H9 (cell line): ENCODE results near the gene TBC1D19. TPM values are rescaled to one million over a fixed set of nuclear protein-coding genes. Genes with fewer than 3 reads are reported as not detected.

Source experiments
- DNase-seq: peaks from one replicate; pipeline ENCODE4 v3.0.0-alpha.2; 2017
- H2AFZ ChIP-seq: one replicate; pipeline ENCODE4 v1.6.1; 2013; ENCODE audit warnings: mild to moderate bottlenecking, low read length, control low read depth, moderate library complexity
- H2AK5ac ChIP-seq: 2 replicates; pipeline ENCODE4 v1.6.1; 2013; ENCODE audit warnings: low read length, control low read depth, mixed read lengths; ENCODE audit not compliant: insufficient read length
- H2BK120ac ChIP-seq: one replicate; pipeline ENCODE4 v1.6.1; 2013; ENCODE audit warnings: low read depth, mild to moderate bottlenecking, low read length, control low read depth, inconsistent platforms; ENCODE audit not compliant: poor library complexity, severe bottlenecking
- H2BK12ac ChIP-seq: 2 replicates; pipeline ENCODE4 v1.6.1; 2013; ENCODE audit warnings: low read length, control low read depth, mixed read lengths, low read depth; ENCODE audit not compliant: insufficient read length
- H2BK15ac ChIP-seq: 2 replicates; pipeline ENCODE4 v1.6.1; 2013; ENCODE audit warnings: low read depth, low read length, control low read depth
- H2BK20ac ChIP-seq: one replicate; pipeline ENCODE4 v1.6.1; 2013; ENCODE audit warnings: low read depth, mild to moderate bottlenecking, low read length, control low read depth, inconsistent platforms; ENCODE audit not compliant: poor library complexity, severe bottlenecking
- H2BK5ac ChIP-seq: 2 replicates; pipeline ENCODE4 v1.6.1; 2013; ENCODE audit warnings: low read length, control low read depth, mixed read lengths; ENCODE audit not compliant: insufficient read length
- H3K14ac ChIP-seq: 2 replicates; pipeline ENCODE4 v1.6.1; 2013; ENCODE audit warnings: low read length, control low read depth; ENCODE audit not compliant: insufficient read depth
- H3K18ac ChIP-seq: 2 replicates; pipeline ENCODE4 v1.6.1; 2013; ENCODE audit warnings: low read depth, mild to moderate bottlenecking, mixed read lengths, low read length, control low read depth; ENCODE audit not compliant: insufficient read length
- H3K23ac ChIP-seq: 2 replicates; pipeline ENCODE4 v1.6.1; 2013; ENCODE audit warnings: low read length, control low read depth, mixed read lengths, low read depth; ENCODE audit not compliant: insufficient read length
- H3K23me2 ChIP-seq: 2 replicates; pipeline ENCODE4 v1.6.1; 2013; ENCODE audit warnings: low read depth, mild to moderate bottlenecking, mixed read lengths, low read length, control low read depth; ENCODE audit not compliant: insufficient read length, poor library complexity, severe bottlenecking
- H3K27ac ChIP-seq: 2 replicates; pipeline ENCODE4 v1.5.1; 2013; ENCODE audit warnings: low read length, control low read depth, mixed read lengths, low read depth; ENCODE audit not compliant: insufficient read length
- H3K27me3 ChIP-seq: 2 replicates; pipeline ENCODE4 v1.6.1; 2013; ENCODE audit warnings: low read length, control low read depth, inconsistent platforms; ENCODE audit not compliant: insufficient read depth
- H3K4ac ChIP-seq: 2 replicates; pipeline ENCODE4 v1.6.1; 2013; ENCODE audit warnings: low read depth, mild to moderate bottlenecking, control low read depth, inconsistent platforms, low read length, moderate library complexity
- H3K4me1 ChIP-seq: 2 replicates; pipeline ENCODE4 v1.6.1; 2013; ENCODE audit warnings: low read length, control low read depth, inconsistent platforms; ENCODE audit not compliant: insufficient read depth
- H3K4me2 ChIP-seq: 2 replicates; pipeline ENCODE4 v1.6.1; 2013; ENCODE audit warnings: low read length, control low read depth, mixed read lengths; ENCODE audit not compliant: insufficient read length, insufficient read depth
- H3K56ac ChIP-seq: 2 replicates; pipeline ENCODE4 v1.6.1; 2013; ENCODE audit warnings: low read depth, mild to moderate bottlenecking, mixed read lengths, low read length, control low read depth; ENCODE audit not compliant: insufficient read length
- H3K79me1 ChIP-seq: 2 replicates; pipeline ENCODE4 v1.6.1; 2013; ENCODE audit warnings: low read depth, mild to moderate bottlenecking, moderate library complexity, low read length, control low read depth, inconsistent platforms; ENCODE audit not compliant: insufficient read depth, poor library complexity, severe bottlenecking
- H3K79me2 ChIP-seq: 2 replicates; pipeline ENCODE4 v1.6.1; 2013; ENCODE audit warnings: low read length, control low read depth, inconsistent platforms; ENCODE audit not compliant: insufficient read depth
- H3K9ac ChIP-seq: 2 replicates; pipeline ENCODE4 v1.6.1; 2013; ENCODE audit warnings: low read length, control low read depth, mixed read lengths; ENCODE audit not compliant: insufficient read length; ENCODE audit errors: extremely low read depth
- H3K9me3 ChIP-seq: one replicate; pipeline ENCODE4 v1.6.1; 2013; ENCODE audit warnings: low read depth, low read length, inconsistent platforms; ENCODE audit not compliant: control insufficient read depth
- H3T11ph ChIP-seq: one replicate; pipeline ENCODE4 v1.6.1; 2013; ENCODE audit warnings: mild to moderate bottlenecking, low read length, control low read depth, inconsistent platforms
- H4K20me1 ChIP-seq: one replicate; pipeline ENCODE4 v1.6.1; 2013; ENCODE audit not compliant: control insufficient read depth, insufficient read length, insufficient read depth
- H4K5ac ChIP-seq: 2 replicates; pipeline ENCODE4 v1.6.1; 2013; ENCODE audit warnings: low read depth, mild to moderate bottlenecking, mixed read lengths, low read length, control low read depth; ENCODE audit not compliant: insufficient read length
- H4K8ac ChIP-seq: replicated peaks from 2 replicates; pipeline ENCODE4 v1.6.1; 2013; ENCODE audit warnings: low read length, control low read depth, mixed read lengths, low read depth; ENCODE audit not compliant: insufficient read length
- H4K91ac ChIP-seq: 2 replicates; pipeline ENCODE4 v1.6.1; 2013; ENCODE audit warnings: low read depth, mild to moderate bottlenecking, moderate library complexity, mixed read lengths, low read length, control low read depth; ENCODE audit not compliant: insufficient read length
- H3K27ac Mint-ChIP-seq, 3 experiments: 2 replicates in 2 of 3; 3 replicates in 1 of 3; pipeline ENCODE4 v1.8.0; 2020 to 2021; ENCODE audit warnings: mixed read lengths in 3 of 3, mild to moderate bottlenecking in 1 of 3, moderate library complexity in 1 of 3
- H3K27me3 Mint-ChIP-seq: 2 replicates; pipeline ENCODE4 v1.8.0; 2021; ENCODE audit warnings: low read depth, mild to moderate bottlenecking, moderate library complexity, mixed read lengths
- H3K36me3 Mint-ChIP-seq, 3 experiments: 2 replicates in 2 of 3; 3 replicates in 1 of 3; pipeline ENCODE4 v1.8.0; 2020 to 2021; ENCODE audit warnings: low read depth in 3 of 3, mixed read lengths in 3 of 3; ENCODE audit not compliant: insufficient read depth in 1 of 3
- H3K4me1 Mint-ChIP-seq, 2 experiments: 2 replicates each; pipeline ENCODE4 v1.8.0; 2020; ENCODE audit warnings: mixed read lengths in 2 of 2
- H3K4me3 Mint-ChIP-seq, 2 experiments: 2 replicates in 1 of 2; 3 replicates in 1 of 2; pipeline ENCODE4 v1.8.0; 2020 to 2021; ENCODE audit warnings: mild to moderate bottlenecking in 2 of 2, mixed read lengths in 2 of 2, moderate library complexity in 1 of 2
- H3K9me3 Mint-ChIP-seq, 2 experiments: 2 replicates in 1 of 2; 3 replicates in 1 of 2; pipeline ENCODE4 v1.8.0; 2020; ENCODE audit warnings: mild to moderate bottlenecking in 2 of 2, mixed read lengths in 2 of 2, moderate library complexity in 1 of 2
- CTCF ChIP-seq: fragments of 200-600 bp; sonication (generic); conservative IDR thresholded peaks from 3 replicates; pipeline ENCODE4 v1.8.0; 2021; ENCODE audit warnings: antibody characterized with exemption, mild to moderate bottlenecking
- WGBS: extraction: QIAGEN DNeasy Blood & Tissue Kit; methylation state at CpG from one replicate; pipeline ENCODE4 v1.1.7; 2013; ENCODE audit warnings: missing lambda C conversion rate, low lambda C conversion rate, mixed read lengths; ENCODE audit not compliant: insufficient read length; ENCODE audit errors: extremely low coverage; 5-methylcytosine and 5-hydroxymethylcytosine counted together
- total RNA-seq: library from RNA; stranded (reverse); gene quantifications from 2 replicates; pipeline ENCODE4 v1.2.1, GENCODE V29; 2021

The TBC1D19 gene
- total RNA-seq, 1 experiment from 2014 or later, result 3.2 TPM

- Histone ChIP-seq H3K4me1 (no peaks in the 10 kb centered on the region), H2BK15ac (no peak overlapping the region), H2BK120ac (no peak overlapping the region), H4K20me1 (no peaks in the 10 kb centered on the region), H2BK12ac (no peak overlapping the region), H2AFZ (no peak overlapping the region), H2BK20ac (no peak overlapping the region), H2BK5ac (no peak overlapping the region), H4K5ac (no peak overlapping the region), H3K27me3 (no peaks in the 10 kb centered on the region), H3K56ac (no peak overlapping the region), H3K23me2 (no peaks in the 10 kb centered on the region), H3K9ac (no peak overlapping the region), H3K14ac (no peak overlapping the region), H3K79me1 (no peaks in the 10 kb centered on the region), H3K79me2 (no peaks in the 10 kb centered on the region), H3T11ph (no peak overlapping the region), H3K4ac (no peak overlapping the region), H2AK5ac (no peak overlapping the region), H3K9me3 (no peaks in the 10 kb centered on the region), H4K8ac (no peak overlapping the region), H3K23ac (no peak overlapping the region), H3K27ac (no peak overlapping the region), H3K4me2 (no peak overlapping the region), H3K18ac (no peak overlapping the region), H4K91ac (no peak overlapping the region)
- Mint-ChIP-seq H3K27me3 (no peaks in the 10 kb centered on the region), H3K36me3 (no peaks in the 10 kb centered on the region; a peak in 1 of 7 replicates), H3K4me3 (no peak overlapping the region), H3K4me1 (peaks cover 15 to 17% of the 10 kb centered on the region in 2 experiments), H3K27ac (peak overlapping the region in 2 of 3 experiments; percentile 38 to 55; a peak in 3 of 7 replicates), H3K9me3 (0 out of 5 replicates have a peak, but pooled peaks cover 0 to 2% of the 10 kb centered on the region in 2 experiments)
- peak; percentile 29; the same call in 2 of the 3 replicates for TF ChIP-seq CTCF
- WGBS, result no CpG with 5 or more reads among the region's 2 CpGs
- no peak for DNase-seq
Observed at GRCh38 chr4:26589705-26590104, 5.8 kb downstream of the TBC1D19 start.
